DMS79 (cell line): ENCODE measurements around the gene CRYBA1.
"Not testable (repeated sequence)": the region's sequence is repeated elsewhere in the genome, so short reads cannot be mapped to it uniquely, and the experiment has no call there.

Experiments
- DNase-seq: peaks from one replicate; lab custom pipeline; 2025; lab: John Stamatoyannopoulos, UW

CRYBA1 gene

GRCh38 chr17:29238133-29238850 lies 8.4 kb upstream of the CRYBA1 start:
- no peak for DNase-seq

GRCh38 chr17:29240477-29240876 lies 6.2 kb upstream of the CRYBA1 start:
- DNase-seq = no peak

GRCh38 chr17:29240968-29241963 lies 5.4 kb upstream of the CRYBA1 start:
- no peak for DNase-seq

GRCh38 chr17:29242051-29242450 lies 4.6 kb upstream of the CRYBA1 start:
- no peak for DNase-seq

- no peak for DNase-seq
These were observed 3.9 kb upstream of the CRYBA1 start for GRCh38 chr17:29242790-29243189.

GRCh38 chr17:29243792-29244191 lies 2.9 kb upstream of the CRYBA1 start:
- no peak for DNase-seq

GRCh38 chr17:29245401-29245800 lies 1.3 kb upstream of the CRYBA1 start:
- DNase-seq = no peak

GRCh38 chr17:29247219-29247618 lies 560 bp downstream of the CRYBA1 start:
- DNase-seq = no peak

- DNase-seq = no peak
These were observed 2.2 kb downstream of the CRYBA1 start for GRCh38 chr17:29248845-29249244.

GRCh38 chr17:29250666-29251065 lies 4.0 kb downstream of the CRYBA1 start:
- DNase-seq = no peak

GRCh38 chr17:29251184-29251583 lies 4.5 kb downstream of the CRYBA1 start:
- no peak for DNase-seq

GRCh38 chr17:29252101-29252791 lies 5.6 kb downstream of the CRYBA1 start:
- peak; percentile 16 for DNase-seq

GRCh38 chr17:29253037-29253436 lies 6.4 kb downstream of the CRYBA1 start:
- no peak for DNase-seq

GRCh38 chr17:29255926-29256522 lies 9.4 kb downstream of the CRYBA1 start:
- no peak for DNase-seq

- DNase-seq = no peak
These were observed 10.2 kb downstream of the CRYBA1 start for GRCh38 chr17:29256735-29257466.

GRCh38 chr17:29257756-29258155 lies 11.1 kb downstream of the CRYBA1 start:
- no peak for DNase-seq

GRCh38 chr17:29263916-29264315 lies 17.3 kb downstream of the CRYBA1 start:
- no peak for DNase-seq

- DNase-seq = not testable (repeated sequence)
These were observed 25.3 kb downstream of the CRYBA1 start for GRCh38 chr17:29271980-29272379.

- no peak for DNase-seq
These were observed 27.3 kb downstream of the CRYBA1 start for GRCh38 chr17:29273924-29274323.

- no peak for DNase-seq
These were observed 32.0 kb downstream of the CRYBA1 start for GRCh38 chr17:29278692-29279091.

- no peak for DNase-seq
These were observed 32.9 kb downstream of the CRYBA1 start for GRCh38 chr17:29279397-29280070.
